ENCODE data around the gene C2orf49. TPM values are rescaled to one million over a fixed set of nuclear protein-coding genes. Genes with fewer than 3 reads are reported as not detected.

C2orf49 gene
- total RNA-seq, 1 donor from 2014 or later: 20.8 TPM

DNA sequence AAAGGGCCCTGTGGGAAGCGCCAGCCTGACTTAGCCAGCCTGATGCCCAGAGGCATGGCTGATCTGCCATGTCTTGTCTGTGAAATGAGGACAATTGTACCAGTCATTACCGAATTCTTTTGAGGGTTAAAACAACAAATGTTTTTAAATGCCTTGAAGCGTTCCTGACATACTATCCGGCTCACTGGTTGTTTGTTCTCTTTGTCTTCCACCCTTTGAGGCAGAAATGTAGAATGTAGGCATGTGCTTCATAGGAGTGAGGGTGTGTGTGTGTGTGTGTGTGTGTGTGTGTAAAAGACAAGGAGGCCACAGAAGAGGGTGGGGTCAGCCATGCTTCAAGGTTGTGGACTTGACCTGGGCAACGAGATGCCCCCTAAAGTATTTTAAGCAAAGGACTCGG, 43.3 kb upstream of the C2orf49 start:
- Mint-ChIP-seq H3K27ac (peak overlapping the region; percentile 54), H3K27me3 (ENCODE audit: low read depth) (no peaks in the 10 kb centered on the region), H3K9me3 (no peaks in the 10 kb centered on the region), H3K36me3 (peaks cover 30% of the 10 kb centered on the region), H3K4me1 (peaks cover 18% of the 10 kb centered on the region), H3K4me3 (no peak overlapping the region)
- no peak for DNase-seq (ENCODE audit: low spot score in 2 of 2, unreplicated experiment in 2 of 2)
- TF ChIP-seq, protein P1, sequence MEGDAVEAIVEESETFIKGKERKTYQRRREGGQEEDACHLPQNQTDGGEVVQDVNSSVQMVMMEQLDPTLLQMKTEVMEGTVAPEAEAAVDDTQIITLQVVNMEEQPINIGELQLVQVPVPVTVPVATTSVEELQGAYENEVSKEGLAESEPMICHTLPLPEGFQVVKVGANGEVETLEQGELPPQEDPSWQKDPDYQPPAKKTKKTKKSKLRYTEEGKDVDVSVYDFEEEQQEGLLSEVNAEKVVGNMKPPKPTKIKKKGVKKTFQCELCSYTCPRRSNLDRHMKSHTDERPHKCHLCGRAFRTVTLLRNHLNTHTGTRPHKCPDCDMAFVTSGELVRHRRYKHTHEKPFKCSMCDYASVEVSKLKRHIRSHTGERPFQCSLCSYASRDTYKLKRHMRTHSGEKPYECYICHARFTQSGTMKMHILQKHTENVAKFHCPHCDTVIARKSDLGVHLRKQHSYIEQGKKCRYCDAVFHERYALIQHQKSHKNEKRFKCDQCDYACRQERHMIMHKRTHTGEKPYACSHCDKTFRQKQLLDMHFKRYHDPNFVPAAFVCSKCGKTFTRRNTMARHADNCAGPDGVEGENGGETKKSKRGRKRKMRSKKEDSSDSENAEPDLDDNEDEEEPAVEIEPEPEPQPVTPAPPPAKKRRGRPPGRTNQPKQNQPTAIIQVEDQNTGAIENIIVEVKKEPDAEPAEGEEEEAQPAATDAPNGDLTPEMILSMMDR (IDR thresholded peaks at IDR 0.05; ENCODE audit: unreplicated experiment): no peak

DNA sequence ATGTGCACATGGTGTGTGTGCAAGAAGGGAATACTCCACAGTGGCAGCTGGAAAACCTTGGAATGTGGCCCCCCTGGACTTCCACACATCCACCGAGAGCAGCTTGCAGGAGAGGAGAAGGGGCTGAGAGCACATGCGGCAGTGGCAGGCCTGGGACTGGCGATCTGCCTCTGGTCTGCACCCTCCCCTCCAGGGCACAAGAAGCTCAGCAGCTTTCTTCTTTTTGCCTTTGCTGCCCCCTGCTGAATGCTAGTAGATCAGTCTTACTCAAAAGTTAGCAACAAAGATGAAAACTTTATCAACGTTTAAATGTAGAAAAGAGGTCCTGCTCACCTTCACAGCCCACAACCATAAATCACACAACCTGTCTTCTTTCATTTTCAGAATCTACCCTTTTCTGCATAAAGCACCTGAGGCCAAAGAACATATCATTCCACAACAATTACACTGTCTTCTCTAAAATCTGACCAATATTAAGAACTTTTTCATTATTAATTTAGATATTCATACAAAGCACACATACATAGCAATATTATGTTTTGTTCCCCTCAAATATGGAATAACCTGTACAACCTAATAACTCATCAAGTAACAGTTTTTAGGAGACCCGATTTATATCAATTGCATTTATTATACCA, 42.4 kb upstream of the C2orf49 start:
- Mint-ChIP-seq H3K4me1 (peaks cover 18% of the 10 kb centered on the region), H3K9me3 (no peaks in the 10 kb centered on the region), H3K36me3 (peaks cover 30% of the 10 kb centered on the region), H3K27ac (no peak overlapping the region), H3K4me3 (no peak overlapping the region), H3K27me3 (ENCODE audit: low read depth) (no peaks in the 10 kb centered on the region)
- TF ChIP-seq, protein P1 (IDR thresholded peaks at IDR 0.05; ENCODE audit: unreplicated experiment): peak; percentile 35
- peak; percentile 33 to 66 for DNase-seq (ENCODE audit: low spot score in 2 of 2, unreplicated experiment in 2 of 2)

DNA sequence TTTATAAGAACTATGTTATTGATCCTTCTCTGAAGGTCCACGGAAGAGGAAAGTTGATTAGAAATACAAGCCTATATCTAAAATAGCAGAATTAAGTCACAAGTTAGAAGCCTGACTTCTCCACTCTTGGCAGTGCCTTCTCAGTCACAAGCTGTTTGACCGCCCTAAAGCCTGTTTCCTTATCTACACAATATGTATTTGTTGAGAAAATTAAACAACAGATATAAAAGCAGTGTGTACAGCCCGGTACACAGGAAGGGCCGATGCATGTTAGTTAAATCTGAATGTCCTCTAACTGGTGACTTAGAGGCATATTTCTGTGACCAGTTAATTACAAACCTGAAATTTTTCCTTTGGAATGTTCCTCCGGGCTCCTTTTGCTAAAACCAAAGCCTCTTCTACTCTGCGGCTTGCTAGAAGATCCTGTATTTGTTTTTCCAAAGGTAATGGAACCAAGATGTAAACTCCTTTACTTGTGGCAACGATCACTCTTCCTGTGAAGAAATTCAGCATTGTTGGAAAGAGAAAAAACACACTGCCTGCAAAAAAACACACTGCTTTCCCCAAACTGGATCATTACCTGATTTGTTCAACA, 41.2 kb upstream of the C2orf49 start:
- H3K27ac Mint-ChIP-seq: peak overlapping the region; percentile 39
- no peak overlapping the region for H3K4me3 Mint-ChIP-seq
- H3K9me3 Mint-ChIP-seq: no peaks in the 10 kb centered on the region
- DNase-seq (ENCODE audit: low spot score in 2 of 2, unreplicated experiment in 2 of 2): no peak
- H3K36me3 Mint-ChIP-seq: peaks cover 25% of the 10 kb centered on the region
- TF ChIP-seq, protein P1 (IDR thresholded peaks at IDR 0.05; ENCODE audit: unreplicated experiment): no peak
- H3K27me3 Mint-ChIP-seq (ENCODE audit: low read depth): no peaks in the 10 kb centered on the region
- peaks cover 18% of the 10 kb centered on the region for H3K4me1 Mint-ChIP-seq

DNA sequence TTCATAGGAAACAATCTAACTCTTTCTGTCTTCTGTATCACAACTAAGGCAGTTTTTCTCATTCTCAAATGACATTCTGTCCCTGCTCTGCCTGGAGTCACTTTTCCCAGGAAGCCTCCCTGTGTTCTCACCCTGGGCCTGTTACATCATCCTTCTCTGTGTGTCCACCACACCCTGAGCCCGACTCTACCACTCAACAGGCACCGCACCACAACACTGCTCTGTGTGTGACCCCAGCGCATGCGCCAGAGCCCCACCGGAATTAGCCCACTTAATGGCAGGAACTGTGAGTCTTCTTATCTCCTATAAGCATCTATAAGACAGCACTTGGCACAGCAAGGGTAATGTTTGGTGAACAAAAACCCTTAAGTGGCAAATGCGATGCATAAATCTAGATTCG, 40.1 kb upstream of the C2orf49 start:
- no peaks in the 10 kb centered on the region for H3K27me3 Mint-ChIP-seq (ENCODE audit: low read depth)
- peak overlapping the region; percentile 23 for H3K27ac Mint-ChIP-seq
- H3K4me3 Mint-ChIP-seq: no peak overlapping the region
- TF ChIP-seq, protein P1 (IDR thresholded peaks at IDR 0.05; ENCODE audit: unreplicated experiment): no peak
- peaks cover 18% of the 10 kb centered on the region for H3K36me3 Mint-ChIP-seq
- no peaks in the 10 kb centered on the region for H3K9me3 Mint-ChIP-seq
- DNase-seq (ENCODE audit: low spot score in 2 of 2, unreplicated experiment in 2 of 2): no peak
- H3K4me1 Mint-ChIP-seq: peaks cover 15% of the 10 kb centered on the region

DNA sequence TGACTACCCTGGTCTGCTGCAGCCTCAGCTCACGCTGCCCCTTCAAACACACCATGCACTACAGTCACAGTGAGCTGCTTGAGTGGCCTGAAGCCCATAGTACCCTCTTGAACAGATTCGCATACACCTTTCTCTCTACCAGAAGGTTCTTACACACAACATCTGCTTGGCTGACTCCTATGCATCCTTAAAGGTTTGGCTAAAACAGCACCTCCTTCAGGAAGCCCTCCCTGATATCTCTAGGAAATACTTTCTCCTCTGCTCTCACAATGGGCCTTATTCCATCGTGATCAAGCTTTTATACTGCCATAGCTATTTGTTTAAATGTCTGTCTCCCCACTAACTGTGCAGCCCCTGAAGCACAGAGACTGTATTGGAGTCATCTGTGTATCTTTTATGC, 39.3 kb upstream of the C2orf49 start:
- TF ChIP-seq, protein P1 (IDR thresholded peaks at IDR 0.05; ENCODE audit: unreplicated experiment): no peak

More for the DNA sequence above, 39.3 kb upstream of the C2orf49 start:
- H3K4me3 Mint-ChIP-seq: no peak overlapping the region
- no peaks in the 10 kb centered on the region for H3K27me3 Mint-ChIP-seq (ENCODE audit: low read depth)
- H3K9me3 Mint-ChIP-seq: no peaks in the 10 kb centered on the region
- peaks cover 13% of the 10 kb centered on the region for H3K4me1 Mint-ChIP-seq
- no peak overlapping the region for H3K27ac Mint-ChIP-seq
- H3K36me3 Mint-ChIP-seq: peaks cover 18% of the 10 kb centered on the region
- DNase-seq (ENCODE audit: low spot score in 2 of 2, unreplicated experiment in 2 of 2): no peak

Data from mesothelial cell of epicardium (in vitro differentiated cells).